ENCODE measurements around the gene FTO.

- TF ChIP-seq, protein P1, sequence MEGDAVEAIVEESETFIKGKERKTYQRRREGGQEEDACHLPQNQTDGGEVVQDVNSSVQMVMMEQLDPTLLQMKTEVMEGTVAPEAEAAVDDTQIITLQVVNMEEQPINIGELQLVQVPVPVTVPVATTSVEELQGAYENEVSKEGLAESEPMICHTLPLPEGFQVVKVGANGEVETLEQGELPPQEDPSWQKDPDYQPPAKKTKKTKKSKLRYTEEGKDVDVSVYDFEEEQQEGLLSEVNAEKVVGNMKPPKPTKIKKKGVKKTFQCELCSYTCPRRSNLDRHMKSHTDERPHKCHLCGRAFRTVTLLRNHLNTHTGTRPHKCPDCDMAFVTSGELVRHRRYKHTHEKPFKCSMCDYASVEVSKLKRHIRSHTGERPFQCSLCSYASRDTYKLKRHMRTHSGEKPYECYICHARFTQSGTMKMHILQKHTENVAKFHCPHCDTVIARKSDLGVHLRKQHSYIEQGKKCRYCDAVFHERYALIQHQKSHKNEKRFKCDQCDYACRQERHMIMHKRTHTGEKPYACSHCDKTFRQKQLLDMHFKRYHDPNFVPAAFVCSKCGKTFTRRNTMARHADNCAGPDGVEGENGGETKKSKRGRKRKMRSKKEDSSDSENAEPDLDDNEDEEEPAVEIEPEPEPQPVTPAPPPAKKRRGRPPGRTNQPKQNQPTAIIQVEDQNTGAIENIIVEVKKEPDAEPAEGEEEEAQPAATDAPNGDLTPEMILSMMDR (IDR thresholded peaks at IDR 0.05) = no peak
- TF ChIP-seq EZH2phosphoT487 (IDR thresholded peaks at IDR 0.05) = no peak
Observed at GRCh38 chr16:54143410-54143809, 439.5 kb downstream of the FTO start.
